B cell (primary cell): ENCODE data around the gene ARPC5L. TPM values are rescaled to one million over a fixed set of nuclear protein-coding genes. Genes with fewer than 3 reads are reported as not detected.
A peak's percentile ranks its signal among the peaks of the same experiment; 100 is the strongest.

ENCODE experiments used
- ATAC-seq: fragments of 200-7000 bp; cut with Tn5 transposase; one replicate; pipeline ENCODE4 v1.10.0; 2021; ENCODE audit warnings: low read depth, mild to moderate bottlenecking, moderate number of reproducible peaks, moderate library complexity
- CTCF ChIA-PET: fragments of 350-600 bp; sonication (Branson Sonifier 250); formaldehyde crosslinking; loops from one replicate; lab custom pipeline; 2021; ENCODE audit warnings: antibody characterized with exemption, inconsistent platforms; lab: Charles Lee
- POLR2A ChIA-PET: fragments of 350-600 bp; sonication (Branson Sonifier 250); formaldehyde crosslinking; loops from one replicate; lab custom pipeline; 2021; ENCODE audit warnings: antibody characterized with exemption; lab: Charles Lee
- DNase-seq: peaks from one replicate; pipeline ENCODE4 v3.0.0; 2013
- H2AFZ ChIP-seq: 2 replicates; pipeline ENCODE4 v1.6.1; 2012; ENCODE audit warnings: mild to moderate bottlenecking, low read depth, low read length; ENCODE audit not compliant: insufficient read depth, poor library complexity, severe bottlenecking
- H3K27ac ChIP-seq, 2 donors: 1 replicate in 1 of 2; 2 replicates in 1 of 2; pipeline ENCODE4 v1.5.1; 2012 to 2013; ENCODE audit warnings: low read length in 2 of 2, mild to moderate bottlenecking in 2 of 2, moderate library complexity in 1 of 2
- H3K27me3 ChIP-seq, 4 experiments: fragments of 200-600 bp in 1 of 4; sonication (generic) in 1 of 4; replicated peaks in 1 of 4; 1 replicate in 2 of 4; 2 replicates in 2 of 4; pipeline versions ENCODE4 v1.6.1 to v1.7.0; 2013 to 2016; ENCODE audit warnings: low read length in 3 of 4, mild to moderate bottlenecking in 2 of 4, mixed read lengths in 1 of 4, moderate library complexity in 1 of 4; ENCODE audit not compliant: insufficient read depth in 4 of 4, control insufficient read depth in 3 of 4; ENCODE audit errors: control extremely low read depth in 1 of 4
- H3K36me3 ChIP-seq, 2 experiments: replicated peaks in 1 of 2; 1 replicate in 1 of 2; 2 replicates in 1 of 2; pipeline versions ENCODE4 v1.6.1 to v1.7.1; 2013; ENCODE audit warnings: low read length in 1 of 2; ENCODE audit not compliant: insufficient read depth in 2 of 2, control insufficient read depth in 1 of 2; ENCODE audit errors: control extremely low read depth in 1 of 2, extremely low read depth in 1 of 2
- H3K4me1 ChIP-seq, 2 donors: fragments of 200-600 bp in 1 of 2; sonication (generic) in 1 of 2; 1 replicate in 1 of 2; 2 replicates in 1 of 2; pipeline versions ENCODE4 v1.5.1 to v1.6.1; 2013 to 2017; ENCODE audit warnings: low read length in 2 of 2; ENCODE audit not compliant: control insufficient read depth in 2 of 2, insufficient read depth in 2 of 2
- H3K4me2 ChIP-seq: replicated peaks from 2 replicates; pipeline ENCODE3; 2012; ENCODE audit warnings: mild to moderate bottlenecking, low read depth, low read length; ENCODE audit not compliant: poor library complexity, severe bottlenecking
- H3K4me3 ChIP-seq, 5 experiments: fragments of 200-600 bp in 1 of 5; sonication (generic) in 1 of 5; 1 replicate in 3 of 5; 2 replicates in 2 of 5; pipeline versions ENCODE4 v1.5.1 to v1.7.0; 2011 to 2016; ENCODE audit warnings: low read length in 4 of 5, mild to moderate bottlenecking in 4 of 5, low read depth in 2 of 5, control low read depth in 1 of 5, moderate library complexity in 1 of 5; ENCODE audit not compliant: insufficient read depth in 1 of 5; ENCODE audit errors: control extremely low read depth in 1 of 5, extremely low read depth in 1 of 5
- H3K79me2 ChIP-seq: fragments of 200-600 bp; sonication (generic); one replicate; pipeline ENCODE4 v1.6.0; 2016; ENCODE audit warnings: low read length; ENCODE audit not compliant: control insufficient read depth, insufficient read depth
- H3K9ac ChIP-seq: fragments of 200-600 bp; sonication (generic); 2 replicates; pipeline ENCODE4 v1.6.1; 2017; ENCODE audit warnings: mild to moderate bottlenecking, low read length, moderate library complexity
- H3K9me3 ChIP-seq, 3 donors: one replicate each; pipeline versions ENCODE4 v1.6.1 to v1.7.1; 2013; ENCODE audit warnings: low read length in 2 of 3; ENCODE audit not compliant: control insufficient read depth in 2 of 3, insufficient read depth in 1 of 3; ENCODE audit errors: control extremely low read depth in 1 of 3
- H4K20me1 ChIP-seq: 2 replicates; pipeline ENCODE4 v1.6.0; 2012; ENCODE audit warnings: mild to moderate bottlenecking, low read length; ENCODE audit not compliant: insufficient read depth, control insufficient read depth, poor library complexity, severe bottlenecking
- H3K27ac Mint-ChIP-seq: one replicate; pipeline ENCODE4 v1.8.0; 2021; ENCODE audit warnings: mixed read lengths
- H3K27me3 Mint-ChIP-seq: one replicate; pipeline ENCODE4 v1.8.0; 2021; ENCODE audit warnings: mixed read lengths
- H3K4me1 Mint-ChIP-seq: one replicate; pipeline ENCODE4 v1.8.0; 2021; ENCODE audit warnings: mixed read lengths
- H3K4me3 Mint-ChIP-seq: one replicate; pipeline ENCODE4 v1.8.0; 2021; ENCODE audit warnings: mixed read lengths
- H3K9me3 Mint-ChIP-seq: one replicate; pipeline ENCODE4 v1.8.0; 2022; ENCODE audit warnings: mixed read lengths; ENCODE audit not compliant: insufficient read depth
- EZH2 ChIP-seq: IDR thresholded peaks from 2 replicates; pipeline ENCODE4 v1.6.1; 2012; ENCODE audit warnings: borderline replicate concordance, low read depth, mild to moderate bottlenecking, moderate library complexity, low read length; ENCODE audit not compliant: insufficient read depth, poor library complexity, severe bottlenecking
- WGBS: methylation state at CpG from one replicate; pipeline ENCODE4 v1.1.5; 2013; ENCODE audit warnings: missing lambda C conversion rate; ENCODE audit not compliant: insufficient coverage; 5-methylcytosine and 5-hydroxymethylcytosine counted together
- intact Hi-C: fragments of 100-400 bp; cut with micrococcal nuclease; formaldehyde crosslinking; loops from one replicate; pipeline ENCODE4 v1.10.0; 2022
- polyA plus RNA-seq: library from polyadenylated mRNA; depleted of rRNA; stranded (reverse); fragments of >200 nt; gene quantifications from 2 replicates; pipeline ENCODE4 v1.2.3, GENCODE V29; 2012
- total RNA-seq, 2 donors: library from RNA; stranded (reverse); fragments of 120-200 nt in 1 of 2; gene quantifications; 1 replicate in 1 of 2; 2 replicates in 1 of 2; pipeline versions ENCODE4 v1.2.3 to v1.2.4, GENCODE V29; 2013 to 2022
- TF ChIP-seq, protein P1 (sequence below): fragments of 200-600 bp; IDR thresholded peaks from one replicate; pipeline ENCODE4 v1.8.0; 2022; ENCODE audit warnings: antibody characterized with exemption, mild to moderate bottlenecking

ARPC5L gene
- total and polyA plus RNA-seq, 2 donors (not counting 1 experiment from before 2014, with no cell fraction given), result 37.3 to 66.3 TPM

DNA sequence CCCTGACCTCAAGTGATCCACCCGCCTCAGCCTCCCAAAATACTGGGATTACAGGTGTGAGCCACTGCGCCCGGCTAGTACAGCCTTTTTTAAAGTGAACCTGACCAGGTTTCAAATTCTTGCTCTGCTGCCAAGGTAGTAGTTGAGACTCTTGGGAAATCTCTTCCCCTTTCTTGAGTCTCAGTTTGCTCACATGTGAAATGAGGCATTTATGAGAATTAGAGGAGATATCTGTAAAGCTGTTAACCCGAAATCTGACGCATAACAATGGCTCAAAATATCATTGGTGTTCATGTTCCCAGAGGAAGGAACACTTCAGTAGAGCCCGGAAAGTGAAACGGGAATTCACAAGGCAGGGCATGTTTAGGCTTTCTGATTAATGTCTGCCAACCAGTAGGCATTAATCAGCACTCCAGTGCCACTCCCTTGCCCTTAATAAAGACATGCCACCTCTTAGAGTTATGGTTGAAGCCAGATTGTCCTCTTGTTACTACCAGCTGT is 1.5 kb downstream of the ARPC5L start:
- 58% methylated on average over 6 of the region's 7 CpGs for WGBS
- no peaks in the 10 kb centered on the region for H3K9me3 ChIP-seq
- no peaks in the 10 kb centered on the region for H3K9me3 Mint-ChIP-seq
- peak overlapping the region; percentile 62 for H3K27ac Mint-ChIP-seq
- DNase-seq, result peak; percentile 35
- peaks cover 39% of the 10 kb centered on the region for H3K4me1 Mint-ChIP-seq
- POLR2A ChIA-PET, result interaction anchor here (2.8 kb wide), 1 partner anchor 9 kb away, joined by 26 read pairs; no protein-coding TSS in a partner anchor
- H3K9ac ChIP-seq, result no peak overlapping the region
- H3K27me3 ChIP-seq, result no peaks in the 10 kb centered on the region
- intact Hi-C loops, result loop anchor here (5.0 to 10.0 kb wide), 4 partner anchors 339 to 1941 kb away; partner anchors contain the start of genes HSPA5, PSMB7, RABEPK and ZBTB43
- H2AFZ ChIP-seq, result peak overlapping the region; percentile 24
- H3K4me3 ChIP-seq, result no peak overlapping the region
- CTCF ChIA-PET, result interaction anchor here (6.5 to 7.9 kb wide), 2 partner anchors 11 to 89 kb away, joined by 51 to 61 read pairs; partner anchors contain the start of genes NR6A1, OLFML2A and WDR38
- no peak for ATAC-seq
- H4K20me1 ChIP-seq, result peaks cover 32% of the 10 kb centered on the region
- peaks cover 25 to 42% of the 10 kb centered on the region in 2 donors for H3K4me1 ChIP-seq
- no peaks in the 10 kb centered on the region for H3K27me3 Mint-ChIP-seq
- TF ChIP-seq, protein P1, sequence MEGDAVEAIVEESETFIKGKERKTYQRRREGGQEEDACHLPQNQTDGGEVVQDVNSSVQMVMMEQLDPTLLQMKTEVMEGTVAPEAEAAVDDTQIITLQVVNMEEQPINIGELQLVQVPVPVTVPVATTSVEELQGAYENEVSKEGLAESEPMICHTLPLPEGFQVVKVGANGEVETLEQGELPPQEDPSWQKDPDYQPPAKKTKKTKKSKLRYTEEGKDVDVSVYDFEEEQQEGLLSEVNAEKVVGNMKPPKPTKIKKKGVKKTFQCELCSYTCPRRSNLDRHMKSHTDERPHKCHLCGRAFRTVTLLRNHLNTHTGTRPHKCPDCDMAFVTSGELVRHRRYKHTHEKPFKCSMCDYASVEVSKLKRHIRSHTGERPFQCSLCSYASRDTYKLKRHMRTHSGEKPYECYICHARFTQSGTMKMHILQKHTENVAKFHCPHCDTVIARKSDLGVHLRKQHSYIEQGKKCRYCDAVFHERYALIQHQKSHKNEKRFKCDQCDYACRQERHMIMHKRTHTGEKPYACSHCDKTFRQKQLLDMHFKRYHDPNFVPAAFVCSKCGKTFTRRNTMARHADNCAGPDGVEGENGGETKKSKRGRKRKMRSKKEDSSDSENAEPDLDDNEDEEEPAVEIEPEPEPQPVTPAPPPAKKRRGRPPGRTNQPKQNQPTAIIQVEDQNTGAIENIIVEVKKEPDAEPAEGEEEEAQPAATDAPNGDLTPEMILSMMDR, result no peak
- TF ChIP-seq EZH2, result no peak
- peaks cover 12% of the 10 kb centered on the region for H3K79me2 ChIP-seq
- no peak overlapping the region for H3K4me2 ChIP-seq
- H3K36me3 ChIP-seq, result peaks cover 0 to 27% of the 10 kb centered on the region in 2 experiments
- peak overlapping the region; percentile 71 for H3K4me3 Mint-ChIP-seq
- H3K27ac ChIP-seq, result peak overlapping the region in 1 of 2 donors; percentile 14
